ENCODE data around the gene IGFLR1.

IGFLR1 gene

GRCh38 chr19:35723671-35724070 is 18.6 kb downstream of the IGFLR1 start:
- no peak for DNase-seq

- DNase-seq = no peak
Measured at GRCh38 chr19:35722897-35723296, 19.4 kb downstream of the IGFLR1 start.

- no peak for DNase-seq
Measured at GRCh38 chr19:35722461-35722860, 19.8 kb downstream of the IGFLR1 start.

DNA sequence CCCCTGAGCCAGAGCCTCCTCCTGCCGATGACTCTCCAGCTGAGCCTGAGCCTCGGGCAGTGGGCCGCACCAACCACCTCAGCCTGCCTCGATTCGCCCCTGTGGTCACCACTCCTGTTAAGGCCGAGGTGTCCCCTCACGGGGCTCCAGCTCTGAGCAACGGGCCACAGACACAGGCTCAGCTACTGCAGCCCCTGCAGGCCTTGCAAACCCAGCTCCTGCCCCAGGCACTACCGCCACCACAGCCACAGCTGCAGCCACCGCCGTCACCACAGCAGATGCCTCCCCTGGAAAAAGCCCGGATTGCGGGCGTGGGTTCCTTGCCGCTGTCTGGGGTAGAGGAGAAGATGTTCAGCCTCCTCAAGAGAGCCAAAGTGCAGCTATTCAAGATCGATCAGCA is 20.9 kb downstream of the IGFLR1 start:
- no peak for DNase-seq

GRCh38 chr19:35720648-35721047 is 21.6 kb downstream of the IGFLR1 start:
- no peak for DNase-seq

DNA sequence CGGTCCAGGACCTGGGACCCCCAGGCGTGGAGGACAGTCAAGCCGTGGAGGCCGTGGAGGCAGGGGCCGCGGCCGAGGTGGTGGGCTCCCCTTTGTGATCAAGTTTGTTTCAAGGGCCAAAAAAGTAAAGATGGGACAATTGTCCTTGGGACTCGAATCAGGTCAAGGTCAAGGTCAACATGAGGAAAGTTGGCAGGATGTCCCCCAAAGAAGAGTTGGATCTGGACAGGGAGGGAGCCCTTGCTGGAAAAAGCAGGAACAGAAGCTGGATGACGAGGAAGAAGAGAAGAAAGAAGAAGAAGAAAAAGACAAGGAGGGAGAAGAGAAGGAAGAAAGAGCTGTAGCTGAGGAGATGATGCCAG is 22.1 kb downstream of the IGFLR1 start:
- DNase-seq = no peak

- DNase-seq = no peak
Measured at GRCh38 chr19:35719402-35720162, 22.7 kb downstream of the IGFLR1 start.

- DNase-seq = peak; percentile 45
Measured at GRCh38 chr19:35718345-35719041, 23.8 kb downstream of the IGFLR1 start.

DNA sequence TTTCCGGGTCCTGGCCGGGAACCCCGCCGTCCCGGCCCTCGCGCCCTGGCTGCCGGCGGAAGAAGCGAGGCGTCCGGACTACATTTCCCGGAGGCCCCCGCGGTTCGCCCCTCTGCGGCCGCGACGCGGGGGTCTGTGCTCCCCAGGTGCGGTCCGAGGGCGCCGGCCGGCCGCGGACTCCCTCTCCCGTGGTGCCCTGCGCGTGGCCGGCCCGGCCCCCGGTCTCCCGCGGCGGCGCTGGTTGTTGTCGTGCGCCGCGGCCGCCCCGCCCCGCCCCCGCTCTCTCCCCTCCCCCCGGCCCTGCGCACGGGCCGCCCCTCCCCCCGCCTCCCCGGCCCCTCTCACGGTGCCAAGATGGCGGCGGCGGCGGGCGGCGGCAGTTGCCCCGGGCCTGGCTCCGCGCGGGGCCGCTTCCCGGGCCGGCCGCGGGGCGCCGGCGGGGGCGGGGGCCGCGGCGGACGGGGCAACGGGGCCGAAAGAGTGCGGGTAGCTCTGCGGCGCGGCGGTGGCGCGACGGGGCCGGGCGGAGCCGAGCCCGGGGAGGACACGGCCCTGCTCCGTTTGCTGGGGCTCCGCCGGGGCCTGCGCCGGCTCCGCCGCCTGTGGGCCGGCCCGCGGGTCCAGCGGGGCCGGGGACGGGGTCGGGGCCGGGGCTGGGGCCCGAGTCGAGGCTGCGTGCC is 24.4 kb downstream of the IGFLR1 start, which contains the start of gene KMT2B:
TSS of gene KMT2B (plus strand) at position 339 of the 680 bp plus-strand sequence. CDS start at position 355, 16 bp downstream.
- DNase-seq = no peak

GRCh38 chr19:35716801-35717664 is 25.2 kb downstream of the IGFLR1 start:
- DNase-seq = peak; percentile 98

DNA sequence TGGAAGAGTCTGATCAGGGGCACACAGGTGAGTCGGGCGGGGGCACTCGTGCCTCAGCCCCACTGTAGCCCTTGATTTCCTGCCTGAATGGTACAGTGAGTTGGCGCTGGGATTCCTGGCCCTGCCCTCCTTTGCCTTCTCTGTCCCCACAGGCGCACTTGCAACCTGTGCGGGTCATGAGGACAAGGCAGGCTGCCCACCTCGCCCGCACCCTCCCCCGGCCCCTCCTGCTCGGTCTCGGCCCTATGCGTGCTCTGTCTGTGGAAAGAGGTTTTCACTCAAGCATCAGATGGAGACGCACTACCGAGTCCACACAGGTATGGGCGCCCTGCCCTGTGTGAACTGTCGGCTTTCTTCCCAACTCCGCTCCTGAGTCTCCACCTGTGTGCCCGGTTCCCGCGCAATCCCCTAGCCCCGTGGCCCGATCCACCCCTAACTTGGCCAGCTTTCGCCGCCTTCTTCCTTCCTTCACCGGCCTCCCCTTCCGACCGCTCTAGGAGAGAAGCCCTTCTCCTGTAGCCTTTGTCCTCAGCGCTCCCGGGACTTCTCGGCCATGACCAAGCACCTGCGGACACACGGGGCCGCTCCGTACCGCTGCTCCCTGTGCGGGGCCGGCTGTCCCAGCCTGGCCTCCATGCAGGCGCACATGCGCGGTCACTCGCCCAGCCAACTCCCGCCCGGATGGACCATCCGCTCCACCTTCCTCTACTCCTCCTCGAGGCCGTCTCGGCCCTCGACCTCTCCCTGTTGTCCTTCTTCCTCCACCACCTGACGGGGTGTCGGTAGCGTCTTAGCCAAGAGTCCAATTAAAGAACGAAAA is 26.1 kb downstream of the IGFLR1 start:
- no peak for DNase-seq

DNA sequence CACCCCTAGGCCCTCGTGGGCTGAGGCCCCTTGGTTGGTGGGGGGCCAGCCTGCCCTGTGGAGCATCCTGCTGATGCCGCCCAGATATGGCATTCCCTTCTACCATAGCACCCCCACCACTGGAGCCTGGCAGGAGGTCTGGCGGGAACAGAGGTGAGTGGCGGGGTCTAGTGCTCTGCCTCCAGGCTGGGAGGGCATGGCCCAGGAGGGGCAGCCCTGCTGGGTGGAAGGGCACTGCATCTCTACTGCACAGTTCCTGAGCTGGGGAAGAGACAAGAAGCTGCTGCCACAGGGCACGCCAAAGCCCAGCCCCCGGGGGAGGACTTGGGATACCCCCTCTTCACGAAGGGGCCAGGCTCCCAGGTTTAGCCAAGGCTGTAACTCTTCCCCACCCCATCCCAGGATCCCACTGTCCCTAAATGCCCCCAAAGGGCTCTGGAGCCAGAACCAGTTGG is 26.9 kb downstream of the IGFLR1 start:
- DNase-seq = no peak

- DNase-seq = no peak
Measured at GRCh38 chr19:35714601-35715354, 27.5 kb downstream of the IGFLR1 start.

GRCh38 chr19:35713904-35714495 is 28.3 kb downstream of the IGFLR1 start:
- no peak for DNase-seq

- no peak for DNase-seq
Measured at GRCh38 chr19:35713506-35713850, 28.8 kb downstream of the IGFLR1 start.

GRCh38 chr19:35712567-35713505 is 29.4 kb downstream of the IGFLR1 start:
- peak; percentile 53 for DNase-seq

DNA sequence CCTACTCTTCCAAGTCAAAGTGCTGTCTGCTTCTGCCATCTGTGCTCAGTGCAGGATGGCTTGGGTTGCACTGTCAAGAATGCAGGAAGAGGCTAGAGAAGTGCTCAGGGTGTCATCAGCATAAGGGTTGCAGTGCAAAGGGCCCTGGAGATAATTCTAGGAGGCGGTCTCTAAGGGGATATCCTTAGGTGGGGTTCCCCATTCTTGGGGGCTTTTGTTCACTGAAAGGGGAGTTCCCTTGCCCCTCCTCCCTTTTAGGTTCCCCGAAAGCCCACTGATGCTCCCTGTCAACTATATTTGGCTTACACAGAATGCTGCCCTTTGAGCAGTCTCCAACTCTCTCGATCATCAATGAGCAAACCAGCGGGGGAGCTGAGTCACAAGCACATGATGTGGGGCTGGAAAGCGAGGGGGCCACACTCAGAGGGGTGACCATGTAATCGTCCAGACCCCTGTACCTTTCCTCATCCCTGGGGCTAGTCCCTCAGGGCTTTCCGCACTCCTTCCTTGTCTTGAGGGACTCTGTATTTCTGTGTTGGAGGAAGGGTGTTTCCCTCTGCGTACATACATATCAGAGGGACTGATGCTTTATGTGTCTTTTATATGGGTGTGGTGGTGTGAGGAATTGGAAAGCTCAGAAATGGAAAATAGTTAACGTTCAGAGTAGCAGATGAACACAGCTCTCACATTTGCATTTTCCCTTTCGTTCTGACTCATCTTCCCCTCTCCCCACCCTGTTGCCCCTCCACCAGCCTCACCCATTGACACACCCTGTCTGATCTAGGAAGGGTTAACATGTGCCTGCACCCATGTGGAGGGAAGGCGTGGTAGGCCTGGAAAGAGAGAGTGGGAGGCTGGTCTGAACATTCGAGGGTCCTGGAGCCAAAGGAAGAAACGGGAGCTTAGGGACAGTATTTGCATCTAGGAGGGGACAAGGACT is 31.2 kb downstream of the IGFLR1 start:
- DNase-seq = peak; percentile 59

DNA sequence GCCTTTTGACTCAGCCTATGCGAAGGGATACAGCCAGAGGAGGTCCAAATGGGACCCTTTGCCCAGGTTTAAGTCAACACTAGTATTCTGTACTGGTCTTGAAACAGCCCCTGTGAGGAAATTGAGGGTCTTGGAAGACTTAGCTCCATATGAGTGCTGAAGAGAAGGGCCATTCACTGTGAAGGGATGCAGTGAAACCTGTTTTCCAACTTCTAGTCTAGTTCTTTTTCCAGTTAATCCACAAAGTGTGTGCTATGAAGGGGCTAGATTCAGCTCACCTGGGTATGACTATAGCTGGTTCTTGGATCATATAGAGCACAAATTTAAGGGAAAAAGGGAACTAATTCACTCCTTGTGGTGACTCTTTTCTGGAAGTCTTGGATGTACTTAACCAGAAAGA is 33.9 kb downstream of the IGFLR1 start:
- DNase-seq = no peak
